DMS114 treated with DMSO at 0.1 percent for 48 hours (cell line): Measurements from ENCODE around the gene GALNT10.

Experiments used
- DNase-seq: peaks from one replicate; lab custom pipeline; 2025; ENCODE audit not compliant: unreplicated experiment; lab: John Stamatoyannopoulos, UW

GALNT10 gene

GRCh38 chr5:154288145-154288544 lies 97.6 kb downstream of the GALNT10 start:
- no peak for DNase-seq

- no peak for DNase-seq
Observed at GRCh38 chr5:154291917-154292316, 101.4 kb downstream of the GALNT10 start.

DNA sequence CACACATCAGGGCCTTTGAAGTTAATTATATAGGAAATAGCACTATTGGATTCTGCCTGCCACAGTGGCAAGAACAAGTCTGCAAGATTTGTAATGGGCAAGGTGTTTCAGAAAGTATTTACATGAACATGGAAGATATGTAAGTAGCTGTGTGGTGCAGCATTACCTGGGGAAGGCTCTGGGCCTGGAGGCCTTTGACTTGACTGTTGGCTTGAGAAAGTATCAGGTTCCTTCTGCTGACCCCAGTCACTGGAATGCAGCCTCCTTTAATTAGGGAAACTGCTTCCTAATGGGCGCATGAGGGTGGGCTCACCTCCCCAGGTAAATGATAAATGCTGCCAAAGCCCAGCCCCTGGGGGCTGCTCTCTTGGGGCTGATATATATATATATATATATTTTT lies 102.7 kb downstream of the GALNT10 start:
- no peak for DNase-seq

DNA sequence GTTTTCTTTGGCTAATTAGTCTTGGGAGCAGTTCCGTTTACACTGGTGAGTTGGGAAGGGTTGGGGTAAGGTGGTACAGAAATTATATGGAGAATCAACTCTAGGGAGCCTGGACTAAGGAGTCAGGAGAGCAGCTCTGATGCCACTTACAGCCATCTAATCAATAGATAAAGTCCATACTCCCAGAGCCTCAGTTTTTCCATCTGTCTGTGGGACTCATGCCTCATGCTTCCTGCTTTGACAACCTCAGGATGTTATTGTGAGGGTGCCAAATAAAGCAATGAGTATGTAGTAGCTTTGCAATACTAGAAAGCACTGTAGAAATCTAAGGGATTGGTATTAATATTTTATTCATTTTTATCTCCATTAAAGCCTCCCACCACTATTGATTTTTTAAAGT lies 105.0 kb downstream of the GALNT10 start:
- DNase-seq, result no peak

DNA sequence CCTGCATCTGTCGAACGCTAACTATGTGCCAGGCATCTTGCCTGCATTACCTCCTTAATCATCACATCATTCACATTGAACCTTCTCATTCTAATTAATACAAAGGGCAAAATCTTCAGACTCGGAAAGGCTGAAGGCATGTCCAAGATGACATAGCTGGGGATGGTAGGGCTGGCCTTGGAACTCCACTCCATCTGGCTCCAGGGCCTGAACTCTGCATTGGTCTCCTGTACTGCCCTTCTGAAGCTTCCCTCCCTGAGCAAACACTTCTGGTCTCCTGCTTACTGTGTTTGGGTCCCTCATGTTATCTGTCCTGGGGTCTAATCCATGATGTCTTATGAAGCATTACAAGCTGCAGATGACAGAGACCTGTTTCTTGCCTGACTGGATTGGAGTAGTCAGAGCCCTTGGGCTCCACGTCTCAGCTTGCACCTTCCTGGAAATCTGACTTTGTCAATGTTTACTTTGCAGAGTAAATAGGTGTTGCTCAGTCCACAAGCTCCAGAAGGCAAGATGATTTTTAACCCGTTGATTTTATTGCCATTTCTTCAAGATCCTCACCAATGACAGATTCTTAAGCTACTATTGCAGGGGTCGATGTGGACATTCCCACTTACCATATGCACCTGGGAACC lies 106.1 kb downstream of the GALNT10 start:
- DNase-seq, result no peak

DNA sequence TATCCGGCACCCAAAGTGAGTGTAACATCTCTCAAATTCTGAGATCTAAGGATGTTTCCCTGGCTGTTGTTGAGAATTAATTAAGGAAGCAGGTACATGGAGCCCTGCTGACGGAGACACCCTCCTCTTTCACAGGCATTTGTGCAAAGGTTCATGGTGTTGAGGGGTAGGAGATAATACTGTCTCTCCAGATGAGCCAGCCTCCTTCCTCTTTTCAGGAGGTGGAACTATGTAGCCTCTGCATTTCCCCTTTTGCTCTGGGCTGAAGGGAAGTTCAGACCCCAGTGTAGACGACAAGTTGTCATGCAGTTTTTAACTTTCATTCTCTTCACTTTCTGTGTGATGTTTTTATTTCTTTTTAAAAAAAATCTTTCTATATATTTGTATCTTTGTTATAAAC lies 107.5 kb downstream of the GALNT10 start:
- no peak for DNase-seq

DNA sequence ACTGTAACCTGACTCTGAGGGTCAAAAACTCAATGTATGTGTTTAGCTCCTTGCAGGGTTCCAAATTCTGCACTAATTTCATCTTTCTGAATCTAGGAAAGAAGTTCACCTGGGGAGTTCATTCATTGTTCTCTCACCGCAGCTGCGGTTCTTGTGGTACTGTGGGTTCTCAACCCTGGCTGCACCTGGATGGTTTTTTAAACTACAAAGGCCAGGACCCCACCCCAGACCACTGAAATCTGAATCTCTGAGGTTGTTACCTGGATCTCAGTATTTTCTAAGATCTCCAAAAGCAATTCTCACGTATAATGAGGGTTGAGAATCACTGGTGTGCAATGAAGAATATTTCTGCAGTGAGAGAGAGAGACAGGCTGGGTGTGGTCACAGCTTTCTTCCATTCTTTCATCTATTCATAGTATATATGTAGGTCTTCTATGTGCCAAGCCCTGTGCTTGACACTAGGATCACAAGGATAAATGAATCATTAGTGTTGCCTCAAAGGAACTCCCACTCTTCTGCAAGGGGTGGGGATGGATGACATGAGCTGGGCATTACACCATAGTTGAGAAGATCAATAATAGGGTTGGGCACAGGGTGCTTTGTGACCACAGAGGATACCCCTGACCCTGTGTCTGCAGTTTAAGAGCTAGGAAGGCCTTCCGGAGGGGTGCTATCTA lies 109.8 kb downstream of the GALNT10 start:
- no peak for DNase-seq

GRCh38 chr5:154301726-154302125 lies 111.2 kb downstream of the GALNT10 start:
- DNase-seq, result no peak

DNA sequence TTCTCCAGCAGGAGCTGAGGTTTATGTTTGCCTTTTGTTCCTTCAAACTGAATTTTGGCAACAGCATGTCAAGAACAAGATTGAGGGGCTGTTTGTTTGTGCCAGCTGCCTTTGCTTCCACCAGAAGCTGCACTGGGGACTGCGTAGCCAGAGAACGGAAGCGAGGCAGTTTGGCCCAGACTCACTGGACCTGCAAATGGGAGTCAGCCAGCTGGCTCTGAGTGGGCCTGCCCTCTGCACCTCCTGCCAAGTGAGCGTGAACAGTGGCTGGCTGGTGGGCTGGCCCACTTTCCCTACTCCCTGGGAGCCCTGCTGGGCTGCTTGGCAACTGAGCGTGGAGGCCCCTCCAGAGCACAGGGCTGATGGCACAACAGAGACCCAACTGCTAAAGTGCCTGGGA lies 111.6 kb downstream of the GALNT10 start:
- no peak for DNase-seq

DNA sequence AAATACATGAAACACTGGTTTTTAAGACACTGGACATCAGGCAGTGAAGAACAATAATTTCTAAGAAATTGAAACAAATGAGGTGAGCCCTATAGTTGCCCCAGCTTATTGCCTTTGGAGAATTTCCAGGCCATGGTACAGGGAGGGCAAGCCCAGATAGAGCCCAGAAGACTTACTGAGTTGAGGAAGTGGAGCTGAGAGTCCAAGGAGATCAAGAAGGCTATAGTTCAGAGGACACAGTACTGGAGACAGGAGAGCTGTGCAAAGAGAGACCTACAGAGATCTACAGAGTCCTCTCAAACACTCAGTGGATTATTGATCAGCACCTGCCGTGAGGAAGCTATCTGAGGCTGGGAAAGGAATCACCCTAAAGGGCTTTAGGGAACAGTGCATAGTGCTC lies 112.6 kb downstream of the GALNT10 start:
- no peak for DNase-seq

GRCh38 chr5:154308443-154309370 lies 118.2 kb downstream of the GALNT10 start:
- DNase-seq, result no peak

GRCh38 chr5:154309371-154309745 lies 118.8 kb downstream of the GALNT10 start:
- no peak for DNase-seq

- no peak for DNase-seq
Observed at GRCh38 chr5:154309805-154310204, 119.3 kb downstream of the GALNT10 start.

DNA sequence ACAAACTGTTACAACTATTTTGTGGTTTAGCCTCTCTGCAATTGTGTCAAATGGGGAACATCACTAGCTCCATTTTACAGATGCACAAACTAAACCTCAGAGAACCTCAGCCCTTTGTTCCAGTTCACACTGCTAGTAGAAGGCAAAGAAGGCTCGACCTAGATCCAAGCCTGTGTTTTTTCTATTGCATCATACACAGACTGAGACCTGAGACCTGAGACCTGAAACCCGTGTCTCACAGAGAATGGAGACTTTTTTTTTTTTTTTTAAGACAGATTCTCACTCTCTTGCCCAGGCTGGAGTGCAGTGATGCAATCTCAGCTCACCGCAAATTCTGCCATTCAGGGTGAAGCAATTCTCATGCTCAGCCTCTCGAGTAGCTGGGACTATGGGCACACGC lies 120.8 kb downstream of the GALNT10 start:
- DNase-seq, result no peak

DNA sequence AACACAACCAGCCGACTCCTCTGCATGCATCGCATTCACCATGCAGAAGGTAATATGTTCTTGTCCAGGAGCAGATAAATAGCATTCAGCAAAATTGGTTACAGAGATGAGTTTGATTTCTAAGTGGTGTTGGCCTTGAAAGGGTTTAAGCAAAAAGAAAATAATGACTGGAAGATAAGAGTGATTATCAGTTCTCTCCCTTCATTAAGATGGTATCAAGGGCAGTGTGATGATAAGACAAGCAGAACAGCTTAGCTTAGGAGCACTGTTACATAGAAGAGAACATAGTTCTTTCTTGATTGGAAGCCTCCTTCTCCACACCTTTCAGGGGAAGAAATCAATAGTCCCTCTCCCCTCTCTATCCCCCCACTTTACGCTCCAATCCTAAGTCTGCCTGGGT lies 121.5 kb downstream of the GALNT10 start:
- DNase-seq, result no peak

DNA sequence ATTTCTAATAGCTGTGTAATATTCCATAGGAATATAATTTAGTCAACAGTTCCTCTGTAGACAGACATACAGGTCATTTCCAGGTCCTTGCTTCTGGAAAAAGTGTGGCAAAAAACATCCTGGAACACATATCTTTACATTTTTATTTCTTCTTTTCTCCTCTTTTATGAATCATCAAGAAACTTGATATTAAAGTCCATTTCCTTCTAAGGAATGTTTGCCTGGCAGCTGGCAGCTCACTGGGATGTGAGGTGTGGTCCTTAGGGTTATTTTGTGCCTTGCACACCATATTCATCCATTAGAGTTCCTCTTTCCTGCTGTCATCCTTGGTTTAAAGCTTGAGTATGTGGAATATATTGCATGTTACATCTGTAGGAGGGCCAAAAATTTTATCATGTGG lies 122.0 kb downstream of the GALNT10 start:
- no peak for DNase-seq

DNA sequence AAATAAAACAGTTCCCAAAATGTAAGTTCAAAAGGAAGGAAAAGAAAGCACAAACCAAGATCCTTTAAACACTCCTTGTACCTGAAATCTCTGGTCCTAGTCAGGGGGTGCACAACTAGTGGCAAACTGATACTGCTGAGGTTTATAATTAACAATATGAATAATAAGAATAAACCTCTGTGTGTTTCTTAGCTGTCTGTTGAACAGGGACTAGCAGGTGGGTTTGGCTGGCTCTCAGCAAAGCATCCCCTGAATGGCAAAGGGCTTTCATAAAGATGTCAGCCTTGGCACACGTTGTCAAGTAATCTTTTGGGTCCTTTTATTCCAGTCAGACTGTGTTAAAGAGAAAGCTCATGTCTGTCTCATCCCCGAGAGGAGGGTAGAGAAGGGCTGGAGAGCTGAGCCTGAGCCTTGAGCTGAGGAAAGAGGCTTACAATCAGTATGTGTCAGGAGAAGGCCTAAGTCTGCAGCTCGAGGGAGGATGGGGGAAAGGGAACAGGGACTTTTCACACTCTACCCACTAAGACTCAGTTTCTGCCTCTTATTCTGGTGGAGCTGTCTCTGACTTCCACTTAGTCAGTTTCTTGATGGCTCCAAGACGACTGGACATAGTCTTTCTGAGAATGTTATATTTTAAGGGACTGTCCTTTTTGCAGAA lies 123.0 kb downstream of the GALNT10 start:
- DNase-seq, result no peak

DNA sequence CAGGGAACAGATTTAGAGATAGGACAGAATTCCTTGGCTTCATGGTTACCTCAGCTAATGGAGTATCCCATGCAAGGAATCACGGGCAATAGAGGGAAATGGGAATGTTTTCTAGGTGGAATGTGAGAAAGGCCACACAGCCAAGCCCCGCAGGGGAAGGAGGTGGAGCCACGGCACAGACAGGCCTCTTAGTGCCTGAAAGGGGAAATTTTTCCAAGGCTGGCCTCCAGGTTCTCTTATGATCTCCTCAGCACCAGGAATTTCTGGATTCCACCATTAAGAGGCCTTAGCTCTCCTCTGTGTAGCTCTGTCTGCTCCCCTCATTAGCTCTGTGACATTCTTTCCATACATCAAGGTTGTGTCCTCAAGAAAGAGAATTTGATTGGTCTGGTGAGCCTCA lies 124.7 kb downstream of the GALNT10 start:
- no peak for DNase-seq

- no peak for DNase-seq
Observed at GRCh38 chr5:154315756-154316155, 125.2 kb downstream of the GALNT10 start.

- no peak for DNase-seq
Observed at GRCh38 chr5:154316223-154316935, 125.8 kb downstream of the GALNT10 start.

DNA sequence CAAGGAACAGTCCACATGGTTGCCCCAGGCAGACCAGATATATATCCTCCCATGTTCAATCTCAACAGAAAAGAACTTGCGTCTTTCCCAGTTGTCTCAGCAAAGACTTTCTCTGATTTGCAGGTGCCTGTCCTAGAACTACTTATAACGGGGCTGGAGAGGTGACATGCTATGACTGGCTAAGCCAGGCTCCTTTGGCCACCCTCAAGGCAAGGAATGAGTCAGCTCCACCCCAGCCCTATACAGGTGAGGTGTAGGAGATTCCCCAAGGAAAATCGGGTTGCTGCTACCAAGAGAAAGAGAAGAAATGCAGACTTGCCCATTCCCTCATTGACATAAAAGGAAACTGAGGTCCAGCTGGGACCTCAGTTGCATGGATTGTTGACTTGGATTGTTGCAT lies 127.4 kb downstream of the GALNT10 start:
- no peak for DNase-seq
